ENCODE results near the gene MEGF8. TPM values are rescaled to one million over a fixed set of nuclear protein-coding genes. Genes with fewer than 3 reads are reported as not detected.
A peak's percentile ranks its signal among the peaks of the same experiment; 100 is the strongest.

Gene MEGF8
- total and polyA plus RNA-seq, 2 donors (not counting 3 experiments of a cell fraction or from before 2014, with no cell fraction given): 20.6 to 39.6 TPM

- peak overlapping the region; percentile 16 for H3K4me2 ChIP-seq (ENCODE audit: insufficient read depth, low read length)
- TF ChIP-seq POLR2A (IDR thresholded peaks at IDR 0.05; ENCODE audit: low read depth, low read length): no peak
- TF ChIP-seq FOS (IDR thresholded peaks at IDR 0.05; ENCODE audit: borderline replicate concordance, insufficient read depth, low read length): no peak
- no peak for TF ChIP-seq EZH2 (IDR thresholded peaks at IDR 0.05; ENCODE audit: borderline replicate concordance, low read depth, low read length, severe bottlenecking)
- TF ChIP-seq JUN (IDR thresholded peaks at IDR 0.05; ENCODE audit: borderline replicate concordance, insufficient read depth, insufficient read length, low read depth): no peak
- TF ChIP-seq MAX (IDR thresholded peaks at IDR 0.05; ENCODE audit: insufficient read depth, insufficient read length): no peak
- no peak for TF ChIP-seq CTCF (IDR thresholded peaks at IDR 0.05; ENCODE audit: extremely low read depth in 1 of 2, insufficient read depth in 1 of 2, low read depth in 1 of 2, low read length in 2 of 2)
- no peak for TF ChIP-seq MYC (IDR thresholded peaks at IDR 0.05; ENCODE audit: low read depth, low read length)
- no peak for TF ChIP-seq GATA2 (IDR thresholded peaks at IDR 0.05; ENCODE audit: insufficient read depth, insufficient read length, low read depth, low read length)
- TF ChIP-seq POLR2AphosphoS5 (IDR thresholded peaks at IDR 0.05; ENCODE audit: insufficient read depth, low read depth, low read length): no peak
- H4K20me1 ChIP-seq (replicated peaks; ENCODE audit: control insufficient read depth, extremely low read depth, insufficient read depth, low read length): no peaks in the 10 kb centered on the region
- peaks cover 5% of the 10 kb centered on the region for H3K79me2 ChIP-seq (ENCODE audit: control insufficient read depth, insufficient read depth, low read length)
- POLR2A ChIA-PET: no interaction called here
- H3K27me3 ChIP-seq (ENCODE audit: control insufficient read depth in 2 of 2, insufficient read depth in 2 of 2, low read length in 2 of 2): no peaks in the 10 kb centered on the region
- no peaks in the 10 kb centered on the region for H3K9me3 ChIP-seq (replicated peaks; ENCODE audit: control insufficient read depth, insufficient read depth, low read length)
- CTCF ChIA-PET: interaction anchor here (0.6 to 2.6 kb wide), 10 partner anchors 10 to 294 kb away, joined by 3 to 19 read pairs (median 4); no protein-coding TSS in a partner anchor
- no peak overlapping the region for H3K9ac ChIP-seq (replicated peaks; ENCODE audit: extremely low read depth, insufficient read depth, low read length)
- H3K27ac ChIP-seq (ENCODE audit: insufficient read depth, low read depth, low read length): no peak overlapping the region
- no peaks in the 10 kb centered on the region for H3K36me3 ChIP-seq (ENCODE audit: control insufficient read depth in 2 of 2, extremely low read depth in 1 of 2, insufficient read depth in 2 of 2, low read length in 2 of 2)
- dilution Hi-C loops (cut with MboI; ENCODE audit: extremely low pct_ligation_motif_present, low sequenced_read_pairs) (no loop called here), intact Hi-C loops (cut with micrococcal nuclease) (no loop called here)
- H3K4me1 ChIP-seq (ENCODE audit: control insufficient read depth, extremely low read depth, insufficient read depth, low read length): peaks cover 5% of the 10 kb centered on the region
- peak overlapping the region in 1 of 3 experiments; percentile 46 for H3K4me3 ChIP-seq (replicated peaks in 1 of 3; ENCODE audit: insufficient read depth in 1 of 3, low read depth in 1 of 3, low read length in 3 of 3)
- H3K9me1 ChIP-seq (replicated peaks; ENCODE audit: control insufficient read depth, extremely low read depth, insufficient read depth, low read length): no peaks in the 10 kb centered on the region
- no TSS peak for BruUV-seq (replicated peaks)
- no peak for FAIRE-seq
- DNase-seq (ENCODE audit: low read depth, low spot score): no peak
- no peak overlapping the region for H2AFZ ChIP-seq (ENCODE audit: low read depth, low read length)
Measured at GRCh38 chr19:42402376-42403116, 77.1 kb downstream of the MEGF8 start.

Data from endothelial cell of umbilical vein (primary cell).